ENCODE results near the gene C1R. TPM values are rescaled to one million over a fixed set of nuclear protein-coding genes. Genes with fewer than 3 reads are reported as not detected.
"Not testable (repeated sequence)": the region's sequence is repeated elsewhere in the genome, so short reads cannot be mapped to it uniquely, and the experiment has no call there.

Gene C1R
- total and polyA plus RNA-seq, 2 of the 8 experiments (the other 6 are each of a cell fraction or from before 2014, with no cell fraction given), result 6.9 to 16.3 TPM

GRCh38 chr12:7037411-7037810 is 54.8 kb downstream of the C1R start:
- H3K23me2 ChIP-seq (ENCODE audit: low read depth, low read length); H3K9me3 ChIP-seq (ENCODE audit: insufficient read depth in 2 of 2, low read depth in 1 of 2, low read length in 1 of 2); H2BK15ac ChIP-seq (ENCODE audit: low read length); H3K27ac ChIP-seq (ENCODE audit: low read depth, low read length); H2BK20ac ChIP-seq (ENCODE audit: low read length); H3K18ac ChIP-seq (ENCODE audit: extremely low read depth, low read length); H3K36me3 ChIP-seq (ENCODE audit: control insufficient read depth in 2 of 4, insufficient read depth in 4 of 4, low read length in 3 of 4); H3K56ac ChIP-seq (replicated peaks; ENCODE audit: insufficient read length, low read depth, low read length); H3K4me3 ChIP-seq (ENCODE audit: extremely low read depth in 1 of 4, insufficient read depth in 2 of 4, low read depth in 3 of 4, low read length in 4 of 4); H3K14ac ChIP-seq (ENCODE audit: insufficient read length); H3K4me2 ChIP-seq (ENCODE audit: insufficient read depth in 1 of 2, low read depth in 2 of 2, low read length in 2 of 2); H4K5ac ChIP-seq (ENCODE audit: insufficient read length, low read depth, low read length); H3K4me1 ChIP-seq (replicated peaks in 1 of 4; ENCODE audit: control insufficient read depth in 3 of 4, insufficient read depth in 4 of 4, low read length in 3 of 4); H3K79me1 ChIP-seq (ENCODE audit: low read depth, low read length); DNase-seq (ENCODE audit: low read depth in 1 of 2, low spot score in 2 of 2); H2AK5ac ChIP-seq (ENCODE audit: low read depth, low read length); H3K9ac ChIP-seq (replicated peaks in 1 of 4; ENCODE audit: extremely low read depth in 1 of 4, low read depth in 3 of 4, low read length in 3 of 4); H2BK12ac ChIP-seq (ENCODE audit: low read depth, low read length); H4K20me1 ChIP-seq (replicated peaks in 1 of 2; ENCODE audit: control insufficient read depth in 1 of 2, insufficient read depth in 2 of 2, low read length in 2 of 2); H3K4ac ChIP-seq (replicated peaks; ENCODE audit: insufficient read length, low read depth, low read length); H4K8ac ChIP-seq (ENCODE audit: extremely low read depth, insufficient read depth, low read length); H4K91ac ChIP-seq (replicated peaks; ENCODE audit: insufficient read length, low read length); H2BK120ac ChIP-seq (replicated peaks; ENCODE audit: low read depth, low read length); H3K79me2 ChIP-seq (ENCODE audit: control insufficient read depth in 1 of 2, insufficient read depth in 2 of 2, low read length in 2 of 2); H2BK5ac ChIP-seq (ENCODE audit: low read depth, low read length); H3K27me3 ChIP-seq (replicated peaks in 1 of 4; ENCODE audit: control insufficient read depth in 3 of 4, extremely low read depth in 1 of 4, insufficient read depth in 3 of 4, low read length in 3 of 4); FAIRE-seq; H2AFZ ChIP-seq (ENCODE audit: low read length); H3K23ac ChIP-seq (ENCODE audit: insufficient read length): not testable (repeated sequence)
- 92% methylated on average over 11 of the region's 32 CpGs; no CpG with 5 or more reads in 1 of the 2 experiments for WGBS, 2 experiments (ENCODE audit: extremely low coverage in 1 of 2, insufficient coverage in 1 of 2, insufficient read length in 1 of 2, insufficient replicate concordance in 2 of 2, low coverage in 1 of 2, low lambda C conversion rate in 2 of 2, missing lambda C conversion rate in 1 of 2)
- ChIA-PET POLR2A (ENCODE audit: partially characterized antibody) (interaction anchor here (0.7 to 2.0 kb wide), 3 partner anchors 16 to 93 kb away, joined by 3 to 6 read pairs (median 5); partner anchors contain the start of genes C12orf57 and RNU7-1), CTCF (ENCODE audit: partially characterized antibody) (interaction anchor here (1.1 to 2.8 kb wide), 3 partner anchors 18 to 72 kb away, joined by 3 to 14 read pairs (median 6); partner anchors contain the start of gene LPCAT3)
